GM21390 (cell line): ENCODE results near the gene SERPINA1.
"Not testable (repeated sequence)": the region's sequence is repeated elsewhere in the genome, so short reads cannot be mapped to it uniquely, and the experiment has no call there.

ENCODE experiments used
- ATAC-seq: cut with Tn5 transposase; IDR thresholded peaks from one replicate; pipeline ENCODE4 v1.9.1; 2021; ENCODE audit not compliant: unreplicated experiment

SERPINA1 gene

GRCh38 chr14:94372021-94372605, 16.3 kb downstream of the SERPINA1 start:
- no peak for ATAC-seq

GRCh38 chr14:94370524-94370910, 17.9 kb downstream of the SERPINA1 start:
- ATAC-seq = no peak

- not testable (repeated sequence) for ATAC-seq
Measured at GRCh38 chr14:94369766-94370523, 18.5 kb downstream of the SERPINA1 start.

GRCh38 chr14:94368956-94369355, 19.4 kb downstream of the SERPINA1 start:
- no peak for ATAC-seq

- no peak for ATAC-seq
Measured at GRCh38 chr14:94368243-94368590, 20.2 kb downstream of the SERPINA1 start.

GRCh38 chr14:94367347-94368242, 20.8 kb downstream of the SERPINA1 start:
- no peak for ATAC-seq

GRCh38 chr14:94366146-94366915, 22.1 kb downstream of the SERPINA1 start, which contains the start of gene SERPINA2:
TSS of gene SERPINA2 (minus strand) at chr14:94366698.
- ATAC-seq = no peak

GRCh38 chr14:94365624-94366023, 22.8 kb downstream of the SERPINA1 start:
- ATAC-seq = no peak

- ATAC-seq = no peak
Measured at GRCh38 chr14:94364964-94365363, 23.4 kb downstream of the SERPINA1 start.

- no peak for ATAC-seq
Measured at GRCh38 chr14:94364037-94364436, 24.4 kb downstream of the SERPINA1 start.

GRCh38 chr14:94363151-94363624, 25.2 kb downstream of the SERPINA1 start:
- no peak for ATAC-seq

GRCh38 chr14:94362614-94363133, 25.7 kb downstream of the SERPINA1 start:
- no peak for ATAC-seq

- no peak for ATAC-seq
Measured at GRCh38 chr14:94361682-94362081, 26.7 kb downstream of the SERPINA1 start.

GRCh38 chr14:94360945-94361565, 27.3 kb downstream of the SERPINA1 start:
- ATAC-seq = no peak

- ATAC-seq = no peak
Measured at GRCh38 chr14:94357166-94357565, 31.2 kb downstream of the SERPINA1 start.

- ATAC-seq = no peak
Measured at GRCh38 chr14:94356379-94357056, 31.9 kb downstream of the SERPINA1 start.

- ATAC-seq = no peak
Measured at GRCh38 chr14:94355191-94355794, 33.1 kb downstream of the SERPINA1 start.

- no peak for ATAC-seq
Measured at GRCh38 chr14:94354638-94355185, 33.7 kb downstream of the SERPINA1 start.

- not testable (repeated sequence) for ATAC-seq
Measured at GRCh38 chr14:94354190-94354589, 34.2 kb downstream of the SERPINA1 start.
